RWPE2 (cell line): ENCODE results near the gene SSTR3.
"Not testable (repeated sequence)": the region's sequence is repeated elsewhere in the genome, so short reads cannot be mapped to it uniquely, and the experiment has no call there.

Experiments used
- ATAC-seq: fragments of 200-7000 bp; cut with Tn5 transposase; 3 replicates; pipeline ENCODE4 v1.9.1; 2021; ENCODE audit warnings: low read depth
- DNase-seq: peaks from one replicate; pipeline ENCODE4 v3.0.0-alpha.2; 2020; ENCODE audit warnings: low spot score
- H3K27ac ChIP-seq: fragments of 450-650 bp; 2 replicates; pipeline ENCODE4 v1.5.1; 2017; ENCODE audit warnings: mild to moderate bottlenecking; ENCODE audit not compliant: poor library complexity, severe bottlenecking
- H3K27me3 ChIP-seq: fragments of 250-450 bp; sonication (Bioruptor Pico); 2 replicates; pipeline ENCODE4 v1.5.1; 2021; ENCODE audit warnings: mild to moderate bottlenecking, moderate library complexity; ENCODE audit not compliant: insufficient read depth, poor library complexity, severe bottlenecking
- H3K36me3 ChIP-seq: fragments of 250-450 bp; sonication (Bioruptor Pico); 2 replicates; pipeline ENCODE4 v1.5.1; 2020; ENCODE audit warnings: low read depth, mild to moderate bottlenecking, moderate library complexity
- H3K4me1 ChIP-seq: fragments of 250-450 bp; sonication (Bioruptor Pico); 2 replicates; pipeline ENCODE4 v1.5.1; 2021; ENCODE audit warnings: mild to moderate bottlenecking, moderate library complexity; ENCODE audit not compliant: insufficient read depth, poor library complexity, severe bottlenecking
- H3K4me3 ChIP-seq: fragments of 250-450 bp; sonication (Bioruptor Pico); 2 replicates; pipeline ENCODE4 v1.5.1; 2021; ENCODE audit warnings: mild to moderate bottlenecking, moderate library complexity; ENCODE audit not compliant: severe bottlenecking
- H3K9me3 ChIP-seq: fragments of 250-450 bp; sonication (Bioruptor Pico); 2 replicates; pipeline ENCODE4 v1.5.1; 2021; ENCODE audit warnings: mild to moderate bottlenecking, moderate library complexity; ENCODE audit not compliant: severe bottlenecking
- CTCF ChIP-seq: fragments of 450-650 bp; IDR thresholded peaks from one replicate; pipeline ENCODE4 v1.5.1; 2017; ENCODE audit warnings: mild to moderate bottlenecking, moderate library complexity; ENCODE audit not compliant: poor library complexity, severe bottlenecking

SSTR3 gene

GRCh38 chr22:37254867-37255233 lies 42.6 kb upstream of the SSTR3 start:
- no peak for TF ChIP-seq CTCF
- ATAC-seq: peak; percentile 84
- H3K4me3 ChIP-seq: no peak overlapping the region

GRCh38 chr22:37254209-37254866 lies 42.1 kb upstream of the SSTR3 start:
- no peak for TF ChIP-seq CTCF
- peak; percentile 77 for ATAC-seq
- H3K4me1 ChIP-seq: peaks cover 22% of the 10 kb centered on the region
- H3K4me3 ChIP-seq: no peak overlapping the region
- no peaks in the 10 kb centered on the region for H3K9me3 ChIP-seq
- H3K27ac ChIP-seq: peak overlapping the region; percentile 92
- DNase-seq: peak; percentile 69
- H3K36me3 ChIP-seq: no peaks in the 10 kb centered on the region
- no peaks in the 10 kb centered on the region for H3K27me3 ChIP-seq

More at GRCh38 chr22:37254867-37255233, 42.6 kb upstream of the SSTR3 start:
- Histone ChIP-seq H3K36me3 (no peaks in the 10 kb centered on the region), H3K27ac (peak overlapping the region; percentile 92), H3K27me3 (no peaks in the 10 kb centered on the region), H3K9me3 (no peaks in the 10 kb centered on the region), H3K4me1 (peaks cover 22% of the 10 kb centered on the region)
- no peak for DNase-seq

GRCh38 chr22:37253126-37253660 lies 40.9 kb upstream of the SSTR3 start:
- H3K4me3 ChIP-seq: no peak overlapping the region
- no peaks in the 10 kb centered on the region for H3K9me3 ChIP-seq
- DNase-seq (no peak), ATAC-seq (no peak)
- H3K27ac ChIP-seq: peak overlapping the region; percentile 92
- H3K4me1 ChIP-seq: peaks cover 22% of the 10 kb centered on the region
- H3K27me3 ChIP-seq: no peaks in the 10 kb centered on the region
- TF ChIP-seq CTCF: no peak
- no peaks in the 10 kb centered on the region for H3K36me3 ChIP-seq

GRCh38 chr22:37251836-37252235 lies 39.6 kb upstream of the SSTR3 start:
- peaks cover 22% of the 10 kb centered on the region for H3K4me1 ChIP-seq
- H3K27ac ChIP-seq, H3K27me3 ChIP-seq, H3K36me3 ChIP-seq, DNase-seq, H3K4me3 ChIP-seq, ATAC-seq, H3K9me3 ChIP-seq: not testable (repeated sequence)

- H3K4me3 ChIP-seq: no peak overlapping the region
- ATAC-seq (no peak), DNase-seq (no peak)
- H3K9me3 ChIP-seq: no peaks in the 10 kb centered on the region
- peaks cover 15% of the 10 kb centered on the region for H3K4me1 ChIP-seq
- no peak for TF ChIP-seq CTCF
- no peaks in the 10 kb centered on the region for H3K36me3 ChIP-seq
- H3K27ac ChIP-seq: no peak overlapping the region
- H3K27me3 ChIP-seq: no peaks in the 10 kb centered on the region
Measured at GRCh38 chr22:37249986-37250385, 37.7 kb upstream of the SSTR3 start.
